Chondrocyte (in vitro differentiated cells): ENCODE results near the gene PIK3CB. TPM values are rescaled to one million over a fixed set of nuclear protein-coding genes. Genes with fewer than 3 reads are reported as not detected.
"Not testable (repeated sequence)": the region's sequence is repeated elsewhere in the genome, so short reads cannot be mapped to it uniquely, and the experiment has no call there.

Experiments used
- DNase-seq: peaks from one replicate; pipeline ENCODE4 v3.0.0; 2021; ENCODE audit warnings: mixed read lengths, low spot score
- H3K27ac Mint-ChIP-seq: one replicate; pipeline ENCODE4 v1.8.0; 2021; ENCODE audit warnings: mild to moderate bottlenecking, moderate library complexity, mixed read lengths; ENCODE audit not compliant: unreplicated experiment
- H3K27me3 Mint-ChIP-seq: 2 replicates; pipeline ENCODE4 v1.8.0; 2021; ENCODE audit warnings: low read depth, mixed read lengths
- H3K36me3 Mint-ChIP-seq: 2 replicates; pipeline ENCODE4 v1.8.0; 2021; ENCODE audit warnings: low read depth, mixed read lengths
- H3K4me1 Mint-ChIP-seq: 2 replicates; pipeline ENCODE4 v1.8.0; 2021; ENCODE audit warnings: low read depth, mild to moderate bottlenecking, mixed read lengths
- H3K4me3 Mint-ChIP-seq: one replicate; pipeline ENCODE4 v1.8.0; 2021; ENCODE audit warnings: mild to moderate bottlenecking, moderate library complexity, mixed read lengths; ENCODE audit not compliant: unreplicated experiment
- H3K9me3 Mint-ChIP-seq: 2 replicates; pipeline ENCODE4 v1.8.0; 2021; ENCODE audit warnings: low read depth, mixed read lengths
- total RNA-seq: library from RNA; stranded (reverse); gene quantifications from 3 replicates; pipeline ENCODE4 v1.2.1, GENCODE V29; 2021
- TF ChIP-seq, protein P1 (sequence below): fragments of 200-600 bp; sonication (generic); IDR thresholded peaks from 2 replicates; pipeline ENCODE4 v1.5.0; 2021; ENCODE audit warnings: antibody characterized with exemption, mild to moderate bottlenecking, moderate library complexity

Gene PIK3CB
- total RNA-seq, 1 donor from 2014 or later = 19.5 TPM

DNA sequence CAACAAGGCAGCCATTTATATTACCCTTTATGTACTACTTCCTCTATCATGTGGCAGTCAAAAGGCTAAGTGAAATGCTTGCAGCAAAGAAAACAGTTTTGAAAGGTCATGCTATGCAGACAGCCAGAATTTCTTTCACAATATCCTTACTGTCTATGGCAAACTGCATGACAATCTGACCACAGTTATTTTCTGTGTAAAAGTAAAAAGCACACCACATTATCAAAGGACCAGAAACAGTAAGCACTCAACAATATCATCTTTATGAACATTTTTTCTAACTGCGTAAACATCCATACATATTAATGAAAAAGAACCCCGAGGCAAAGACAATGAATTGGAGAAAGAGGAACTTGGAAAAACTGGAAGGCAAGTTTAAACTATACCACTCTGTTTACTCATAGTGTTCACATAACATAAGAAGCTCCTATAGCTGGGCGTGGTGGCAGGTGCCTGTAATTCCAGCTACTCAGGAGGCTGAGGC is 47.9 kb downstream of the PIK3CB start:
- TF ChIP-seq, protein P1, sequence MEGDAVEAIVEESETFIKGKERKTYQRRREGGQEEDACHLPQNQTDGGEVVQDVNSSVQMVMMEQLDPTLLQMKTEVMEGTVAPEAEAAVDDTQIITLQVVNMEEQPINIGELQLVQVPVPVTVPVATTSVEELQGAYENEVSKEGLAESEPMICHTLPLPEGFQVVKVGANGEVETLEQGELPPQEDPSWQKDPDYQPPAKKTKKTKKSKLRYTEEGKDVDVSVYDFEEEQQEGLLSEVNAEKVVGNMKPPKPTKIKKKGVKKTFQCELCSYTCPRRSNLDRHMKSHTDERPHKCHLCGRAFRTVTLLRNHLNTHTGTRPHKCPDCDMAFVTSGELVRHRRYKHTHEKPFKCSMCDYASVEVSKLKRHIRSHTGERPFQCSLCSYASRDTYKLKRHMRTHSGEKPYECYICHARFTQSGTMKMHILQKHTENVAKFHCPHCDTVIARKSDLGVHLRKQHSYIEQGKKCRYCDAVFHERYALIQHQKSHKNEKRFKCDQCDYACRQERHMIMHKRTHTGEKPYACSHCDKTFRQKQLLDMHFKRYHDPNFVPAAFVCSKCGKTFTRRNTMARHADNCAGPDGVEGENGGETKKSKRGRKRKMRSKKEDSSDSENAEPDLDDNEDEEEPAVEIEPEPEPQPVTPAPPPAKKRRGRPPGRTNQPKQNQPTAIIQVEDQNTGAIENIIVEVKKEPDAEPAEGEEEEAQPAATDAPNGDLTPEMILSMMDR = no peak
- Mint-ChIP-seq H3K27ac (peak overlapping the region; percentile 49), H3K27me3 (no peaks in the 10 kb centered on the region), H3K9me3 (no peaks in the 10 kb centered on the region), H3K36me3 (peaks cover 6% of the 10 kb centered on the region), H3K4me3 (no peak overlapping the region), H3K4me1 (peaks cover 25% of the 10 kb centered on the region)
- DNase-seq = no peak

DNA sequence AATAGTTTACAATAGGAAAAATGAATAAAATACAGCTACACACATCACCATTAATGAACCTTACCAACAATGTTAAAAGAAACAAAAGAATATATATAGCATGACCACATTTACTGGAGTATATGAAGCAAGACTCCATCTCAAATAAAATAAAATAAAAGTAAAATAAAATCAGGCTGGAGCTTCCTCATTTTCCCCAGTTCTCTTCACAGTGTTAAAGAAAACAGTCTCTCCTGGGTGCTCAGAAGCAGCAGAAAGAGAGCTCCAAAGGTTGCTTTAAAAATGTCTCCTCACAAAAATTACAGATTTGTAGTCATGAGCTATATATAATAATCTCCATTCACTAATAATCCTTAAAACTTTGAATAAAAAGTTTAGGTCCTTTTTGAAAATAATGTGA is 48.8 kb downstream of the PIK3CB start:
- peaks cover 2% of the 10 kb centered on the region for H3K36me3 Mint-ChIP-seq
- no peaks in the 10 kb centered on the region for H3K9me3 Mint-ChIP-seq
- H3K27ac Mint-ChIP-seq = no peak overlapping the region
- no peak overlapping the region for H3K4me3 Mint-ChIP-seq
- H3K27me3 Mint-ChIP-seq = no peaks in the 10 kb centered on the region
- no peak for DNase-seq
- H3K4me1 Mint-ChIP-seq = peaks cover 25% of the 10 kb centered on the region
- TF ChIP-seq, protein P1 = no peak

DNA sequence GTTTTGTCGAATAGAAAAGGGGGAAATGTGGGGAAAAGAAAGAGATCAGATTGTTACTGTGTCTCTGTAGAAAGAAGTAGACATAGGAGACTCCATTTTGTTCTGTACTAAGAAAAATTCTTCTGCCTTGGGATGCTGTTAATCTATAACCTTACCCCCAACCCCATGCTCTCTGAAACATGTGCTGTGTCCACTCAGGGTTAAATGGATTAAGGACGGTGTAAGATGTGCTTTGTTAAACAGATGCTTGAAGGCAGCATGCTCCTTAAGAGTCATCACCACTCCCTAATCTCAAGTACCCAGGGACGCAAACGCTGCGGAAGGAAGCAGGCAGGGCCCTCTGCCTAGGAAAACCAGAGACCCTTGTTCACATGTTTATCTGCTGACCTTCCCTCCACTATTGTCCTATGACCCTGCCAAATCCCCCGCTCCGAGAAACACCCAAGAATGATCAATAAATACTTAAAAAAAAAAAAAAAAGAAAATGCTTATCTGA is 49.3 kb downstream of the PIK3CB start:
- H3K9me3 Mint-ChIP-seq, H3K27ac Mint-ChIP-seq, H3K27me3 Mint-ChIP-seq, H3K4me3 Mint-ChIP-seq, DNase-seq, H3K36me3 Mint-ChIP-seq: not testable (repeated sequence)
- H3K4me1 Mint-ChIP-seq = peaks cover 25% of the 10 kb centered on the region

DNA sequence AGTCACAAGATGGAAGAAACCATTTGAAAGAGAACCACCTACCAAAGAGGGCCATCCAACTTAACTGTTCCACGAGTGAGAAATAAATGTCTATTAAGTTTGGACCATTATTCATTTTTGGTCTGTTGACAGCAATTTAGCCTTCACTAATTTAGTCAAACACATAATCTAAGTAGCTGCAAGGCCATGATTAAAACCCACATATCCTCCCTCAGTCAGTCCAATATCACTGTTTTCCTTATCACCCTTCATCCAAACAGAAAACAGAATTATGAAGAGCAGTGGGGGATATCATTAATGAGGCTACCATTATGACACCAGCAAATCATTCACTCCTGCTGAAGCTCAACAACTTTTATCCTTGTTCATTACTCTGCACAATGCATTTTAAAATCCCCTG is 52.0 kb downstream of the PIK3CB start:
- Mint-ChIP-seq H3K27ac (no peak overlapping the region), H3K27me3 (no peaks in the 10 kb centered on the region), H3K9me3 (no peaks in the 10 kb centered on the region), H3K36me3 (peaks cover 2% of the 10 kb centered on the region), H3K4me1 (peaks cover 28% of the 10 kb centered on the region), H3K4me3 (no peak overlapping the region)
- DNase-seq = no peak
- TF ChIP-seq, protein P1 = no peak

DNA sequence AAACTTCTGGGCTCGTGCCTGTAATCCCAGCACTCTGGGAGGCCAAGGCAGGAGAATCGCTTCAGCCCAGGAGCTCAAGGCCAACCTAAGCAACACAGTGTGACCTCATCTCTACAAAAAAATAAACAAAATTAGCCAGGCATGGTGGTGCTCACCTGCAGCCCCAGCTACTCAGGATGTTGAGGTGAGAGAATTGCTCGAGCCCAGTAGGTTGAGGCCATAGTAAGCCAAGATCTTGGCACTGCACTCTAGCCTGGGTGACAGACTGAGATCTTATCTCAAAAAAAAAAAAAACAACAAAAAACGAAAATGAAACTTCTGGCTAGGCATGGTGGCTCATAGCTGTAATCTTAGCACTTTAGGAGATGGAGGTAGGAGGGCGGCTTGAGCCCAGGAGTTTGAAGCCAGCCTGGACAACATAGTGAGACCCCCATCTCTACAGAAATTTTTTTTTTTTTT is 53.7 kb downstream of the PIK3CB start:
- Mint-ChIP-seq H3K27me3 (no peaks in the 10 kb centered on the region), H3K9me3 (no peaks in the 10 kb centered on the region), H3K4me1 (peaks cover 29% of the 10 kb centered on the region), H3K27ac (no peak overlapping the region), H3K4me3 (no peak overlapping the region), H3K36me3 (no peaks in the 10 kb centered on the region)
- DNase-seq = no peak
- TF ChIP-seq, protein P1 = no peak

DNA sequence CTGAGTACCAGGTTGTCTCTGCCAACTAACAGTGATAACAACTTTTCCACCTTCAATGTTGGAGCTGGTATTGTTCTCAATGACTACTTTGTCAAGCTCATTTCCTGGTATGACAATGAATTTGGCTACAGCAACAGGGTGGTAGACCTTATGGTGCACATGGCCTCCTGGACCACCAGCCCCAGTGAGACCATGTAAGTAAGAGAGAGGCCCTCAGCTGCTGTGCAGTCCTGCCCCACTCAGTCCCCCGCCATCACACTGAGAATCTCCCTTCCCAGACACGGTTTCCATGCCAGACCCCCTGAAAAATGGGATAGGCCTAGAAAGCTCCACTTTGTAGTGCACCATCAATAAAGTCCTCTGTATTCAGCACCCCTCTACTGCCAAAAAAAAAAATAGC is 56.1 kb downstream of the PIK3CB start:
- Mint-ChIP-seq H3K9me3 (no peaks in the 10 kb centered on the region), H3K4me3 (no peak overlapping the region), H3K27ac (no peak overlapping the region), H3K36me3 (no peaks in the 10 kb centered on the region), H3K4me1 (peaks cover 48% of the 10 kb centered on the region), H3K27me3 (no peaks in the 10 kb centered on the region)
- TF ChIP-seq, protein P1 = no peak
- DNase-seq = no peak
